Activated CD4-positive, alpha-beta T cell treated with anti-CD3 and anti-CD28 coated beads, Interleukin-2, amount 50 U/mL, for 1 hour (primary cell): ENCODE measurements around the gene TTC32.
A peak's percentile ranks its signal among the peaks of the same experiment; 100 is the strongest.

Experiments used
- DNase-seq: peaks from one replicate; pipeline ENCODE4 v3.0.0-alpha.2; 2020

TTC32 gene

GRCh38 chr2:19873014-19873413 is 28.8 kb downstream of the TTC32 start:
- DNase-seq = no peak

GRCh38 chr2:19872302-19872701 is 29.5 kb downstream of the TTC32 start:
- DNase-seq = no peak

GRCh38 chr2:19871836-19872235 is 29.9 kb downstream of the TTC32 start:
- no peak for DNase-seq

- no peak for DNase-seq
Observed at GRCh38 chr2:19870792-19871191, 31.0 kb downstream of the TTC32 start.

- DNase-seq = peak; percentile 59
Observed at GRCh38 chr2:19868701-19869580, 32.8 kb downstream of the TTC32 start.

- no peak for DNase-seq
Observed at GRCh38 chr2:19868224-19868623, 33.6 kb downstream of the TTC32 start.

GRCh38 chr2:19866771-19867170 is 35.0 kb downstream of the TTC32 start:
- DNase-seq = no peak

GRCh38 chr2:19865151-19865550 is 36.6 kb downstream of the TTC32 start:
- no peak for DNase-seq

- no peak for DNase-seq
Observed at GRCh38 chr2:19864381-19864780, 37.4 kb downstream of the TTC32 start.

- peak; percentile 67 for DNase-seq
Observed at GRCh38 chr2:19863303-19864041, 38.3 kb downstream of the TTC32 start.

GRCh38 chr2:19861813-19862212 is 40.0 kb downstream of the TTC32 start:
- no peak for DNase-seq

GRCh38 chr2:19860022-19860421 is 41.8 kb downstream of the TTC32 start:
- DNase-seq = no peak

GRCh38 chr2:19859565-19859964 is 42.2 kb downstream of the TTC32 start:
- no peak for DNase-seq

GRCh38 chr2:19857806-19858205 is 44.0 kb downstream of the TTC32 start:
- DNase-seq = no peak

- no peak for DNase-seq
Observed at GRCh38 chr2:19857100-19857499, 44.7 kb downstream of the TTC32 start.

GRCh38 chr2:19855542-19856431 is 46.0 kb downstream of the TTC32 start:
- no peak for DNase-seq

- DNase-seq = no peak
Observed at GRCh38 chr2:19854596-19855541, 46.9 kb downstream of the TTC32 start.

- DNase-seq = no peak
Observed at GRCh38 chr2:19851116-19851695, 50.6 kb downstream of the TTC32 start.

GRCh38 chr2:19850056-19851050 is 51.4 kb downstream of the TTC32 start:
- DNase-seq = no peak

- DNase-seq = no peak
Observed at GRCh38 chr2:19848952-19849351, 52.8 kb downstream of the TTC32 start.
